Sciatic nerve (tissue), 2 donors: Measurements from ENCODE around the gene MSH2. TPM values are rescaled to one million over a fixed set of nuclear protein-coding genes. Genes with fewer than 3 reads are reported as not detected.
A peak's percentile ranks its signal among the peaks of the same experiment; 100 is the strongest.

ENCODE experiments used
- ATAC-seq: fragments of 200-7000 bp; cut with Tn5 transposase; one replicate; pipeline ENCODE4 v1.9.1; 2020; ENCODE audit warnings: mild to moderate bottlenecking, moderate library complexity
- DNase-seq: peaks from one replicate; pipeline ENCODE4 v3.0.0-alpha.2; 2020; ENCODE audit warnings: low spot score
- intact Hi-C: fragments of 100-400 bp; cut with DNase I; formaldehyde crosslinking; loops from one replicate; pipeline ENCODE4 v1.14.2; 2022
- microRNA-seq: library from miRNA; unstranded; fragments of <30 nt; microRNA quantifications from one replicate; pipeline ENCODE4 v1.2.0, GENCODE V29; 2020
- total RNA-seq: library from RNA; stranded (reverse); fragmentation: NEBNext Ultra II Directional; extraction: Animal tissue kit (Norgen Biotek cat#: 25700); gene quantifications from one replicate; pipeline ENCODE4 v1.2.1, GENCODE V29; 2021
- donor health status: DM: no; HTN: no; CAD: no.
- donor health status: DM: no; HTN: no; CAD: no.

Gene MSH2
- total RNA-seq, 1 donor from 2014 or later = 25.1 TPM

- peak; percentile 65 for DNase-seq
- intact Hi-C loops = no loop called here
- peak; percentile 54 for ATAC-seq
These were observed 118.1 kb downstream of the MSH2 start for GRCh38 chr2:47520825-47521665.

GRCh38 chr2:47521666-47522285 is 118.8 kb downstream of the MSH2 start:
- no peak for ATAC-seq
- intact Hi-C loops = no loop called here

GRCh38 chr2:47525167-47525566 is 122.2 kb downstream of the MSH2 start:
- DNase-seq (no peak), ATAC-seq (no peak)
- intact Hi-C loops = no loop called here

More at GRCh38 chr2:47521666-47522285, 118.8 kb downstream of the MSH2 start:
- no peak for DNase-seq

GRCh38 chr2:47528455-47528854 is 125.5 kb downstream of the MSH2 start:
- DNase-seq = no peak
- ATAC-seq = no peak
- intact Hi-C loops = no loop called here

GRCh38 chr2:47528874-47529273 is 125.9 kb downstream of the MSH2 start:
- DNase-seq = no peak
- ATAC-seq = no peak
- intact Hi-C loops = no loop called here

- intact Hi-C loops = loop anchor here (10.0 kb wide), 1 partner anchor 795 kb away; no protein-coding TSS in a partner anchor
- no peak for DNase-seq
- ATAC-seq = no peak
These were observed 127.3 kb downstream of the MSH2 start for GRCh38 chr2:47530105-47530760.

- intact Hi-C loops = loop anchor here (10.0 kb wide), 1 partner anchor 793 kb away; no protein-coding TSS in a partner anchor
- no peak for DNase-seq
- no peak for ATAC-seq
These were observed 128.6 kb downstream of the MSH2 start for GRCh38 chr2:47531378-47532042.

Small RNAs within 50 kb of the gene (microRNA-seq; reads per million reads assigned to microRNA genes)
- not detected for gene MIR559

Other genes with a start within 250 kb of the MSH2 start
- 0.89 TPM for gene STPG4, start 247.8 kb upstream of the MSH2 start, total RNA-seq
- 751 TPM for gene CALM2, start 226.6 kb upstream of the MSH2 start, total RNA-seq
- gene EPCAM, start 33.8 kb upstream of the MSH2 start, total RNA-seq = 0.89 TPM
- 75.4 TPM for gene KCNK12, start 167.8 kb downstream of the MSH2 start, total RNA-seq